GM18508 (cell line): ENCODE data around the gene PRELID3B.

Source experiments
- ATAC-seq: cut with Tn5 transposase; IDR thresholded peaks from one replicate; pipeline ENCODE4 v1.9.1; 2021; ENCODE audit warnings: moderate number of reproducible peaks; ENCODE audit not compliant: insufficient read depth, unreplicated experiment

The PRELID3B gene

DNA sequence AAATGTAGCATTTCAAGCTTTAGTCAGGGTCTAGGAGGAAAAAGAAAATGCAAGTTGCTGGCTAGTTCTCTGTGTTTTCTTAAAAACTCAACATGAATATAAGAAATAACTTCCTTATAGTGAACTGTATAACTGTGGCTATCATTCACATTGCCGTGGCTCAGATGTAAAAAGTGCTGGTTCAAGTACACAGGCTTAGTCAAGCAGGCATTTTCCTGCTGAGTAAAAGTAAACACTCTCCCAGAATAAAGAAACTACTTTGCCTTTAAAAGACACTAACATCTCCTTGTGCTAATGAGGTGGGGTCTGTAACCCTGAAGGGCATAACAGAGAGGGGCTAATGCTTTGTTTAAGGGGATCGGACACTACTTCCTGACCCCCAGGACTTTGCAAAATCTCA lies 13.8 kb downstream of the PRELID3B start:
- no peak for ATAC-seq

DNA sequence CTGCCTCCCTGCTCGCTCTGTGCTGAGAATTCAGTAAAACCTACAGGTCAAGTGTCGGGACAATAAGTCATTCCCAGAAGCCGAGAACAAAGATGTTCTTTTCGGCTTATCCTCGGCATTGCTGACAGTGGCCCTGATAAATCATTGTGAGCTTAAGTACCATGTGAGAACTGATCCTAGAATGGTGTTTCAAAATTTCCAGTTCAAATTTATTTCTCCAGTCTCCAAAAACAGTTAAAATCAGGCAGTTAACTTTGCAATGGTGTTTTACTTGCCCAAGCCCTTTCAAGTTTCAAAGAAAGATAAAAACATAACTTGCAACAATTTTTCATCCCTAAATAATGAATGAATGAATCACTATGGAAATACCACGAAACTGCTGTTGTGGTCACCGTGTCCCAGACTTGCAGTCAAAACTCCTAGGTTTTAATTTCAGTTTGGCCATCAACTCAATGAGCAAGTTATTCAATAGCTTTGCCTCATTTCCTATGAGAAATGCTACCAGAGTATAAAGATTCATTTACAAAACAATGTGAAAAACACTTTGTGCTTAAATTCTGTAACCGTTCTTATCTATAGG lies 14.8 kb downstream of the PRELID3B start:
- no peak for ATAC-seq

DNA sequence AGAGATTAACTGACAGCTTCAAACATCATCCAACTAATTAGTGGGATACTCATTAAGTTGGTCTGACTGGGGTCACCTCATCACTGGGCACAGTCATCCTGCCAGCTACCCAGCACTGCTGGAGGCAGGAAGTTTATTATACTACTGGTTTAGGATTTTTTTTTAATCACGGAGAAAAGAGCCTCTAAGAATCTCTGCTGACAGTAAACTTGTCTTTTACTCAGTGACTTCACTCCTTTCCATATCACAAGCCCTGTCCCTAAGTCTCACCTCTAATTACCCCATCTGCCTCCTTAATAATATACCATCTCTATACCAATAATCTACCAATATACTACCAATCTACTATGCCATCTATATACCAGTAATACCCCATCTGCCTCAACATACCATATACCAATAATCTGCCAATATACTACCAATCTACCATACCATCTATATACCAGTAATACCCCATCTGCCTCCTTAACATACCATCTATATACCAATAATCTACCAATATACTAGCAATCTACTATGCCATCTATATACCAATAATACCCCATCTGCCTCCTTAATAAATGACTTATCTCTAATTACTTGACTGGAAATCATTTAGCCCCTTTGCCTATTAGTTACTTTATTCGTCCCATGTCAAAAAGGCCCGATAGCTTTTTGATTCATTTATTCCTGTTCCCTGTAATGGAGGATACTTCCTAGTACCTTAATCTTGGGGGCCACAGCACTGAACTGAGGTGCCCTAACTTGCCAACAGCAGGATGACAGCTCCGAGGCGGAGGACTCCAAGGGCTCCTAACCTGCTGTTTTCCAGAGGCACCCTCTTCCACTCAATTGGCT lies 15.5 kb downstream of the PRELID3B start:
- no peak for ATAC-seq

DNA sequence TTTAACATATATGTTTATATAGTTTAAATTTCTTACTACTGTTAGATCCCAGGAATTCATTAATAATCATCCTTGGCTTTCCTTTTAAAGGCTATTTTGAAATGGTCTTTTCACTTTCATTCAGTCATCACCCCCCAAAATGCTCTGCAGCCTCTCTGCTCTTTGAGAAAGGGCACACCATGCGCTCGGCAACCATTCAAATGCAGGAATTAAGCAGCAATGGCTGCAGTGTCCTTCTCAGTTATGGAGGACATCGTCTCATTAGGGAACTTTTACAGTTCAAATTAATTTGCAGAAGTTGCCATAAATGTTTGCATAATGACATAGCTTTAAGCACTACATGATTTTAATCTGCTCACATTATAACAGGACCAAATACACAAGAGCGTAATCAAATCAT lies 17.1 kb downstream of the PRELID3B start:
- ATAC-seq: no peak

- no peak for ATAC-seq
Measured at GRCh38 chr20:59025086-59025485, 17.5 kb downstream of the PRELID3B start.

GRCh38 chr20:59024111-59024530 lies 18.5 kb downstream of the PRELID3B start:
- ATAC-seq: no peak

GRCh38 chr20:59023616-59024015 lies 19.0 kb downstream of the PRELID3B start:
- ATAC-seq: no peak

GRCh38 chr20:59022754-59023153 lies 19.8 kb downstream of the PRELID3B start:
- ATAC-seq: no peak

GRCh38 chr20:59020938-59021551 lies 21.5 kb downstream of the PRELID3B start:
- ATAC-seq: no peak

DNA sequence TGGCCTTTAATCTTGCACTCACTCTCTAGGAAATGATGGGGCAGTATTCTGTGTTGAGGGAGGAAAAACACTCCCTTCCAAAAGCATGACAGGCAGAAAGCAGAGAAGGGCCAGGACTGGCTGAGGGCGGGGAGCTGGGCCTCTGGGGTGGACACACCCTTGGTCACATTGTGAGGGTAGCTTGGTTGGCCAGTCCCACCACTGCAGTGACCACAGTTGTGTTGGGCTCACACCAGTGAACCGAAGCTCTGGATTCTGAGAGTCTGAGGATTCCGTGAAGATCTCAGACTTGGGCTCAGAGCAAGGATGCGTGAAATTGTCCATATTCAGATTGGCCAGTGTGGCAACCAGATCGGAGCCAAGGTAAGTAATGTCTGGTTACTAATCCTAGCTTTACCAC lies 23.4 kb downstream of the PRELID3B start, which contains the start of gene TUBB1:
Gene TUBB1 (plus strand): TSS at position 213 of the 400 bp plus-strand sequence. CDS start 94 bp downstream, at position 307.
- no peak for ATAC-seq

- no peak for ATAC-seq
Measured at GRCh38 chr20:59018817-59019216, 23.8 kb downstream of the PRELID3B start.

GRCh38 chr20:59017493-59018231 lies 24.9 kb downstream of the PRELID3B start:
- ATAC-seq: no peak

DNA sequence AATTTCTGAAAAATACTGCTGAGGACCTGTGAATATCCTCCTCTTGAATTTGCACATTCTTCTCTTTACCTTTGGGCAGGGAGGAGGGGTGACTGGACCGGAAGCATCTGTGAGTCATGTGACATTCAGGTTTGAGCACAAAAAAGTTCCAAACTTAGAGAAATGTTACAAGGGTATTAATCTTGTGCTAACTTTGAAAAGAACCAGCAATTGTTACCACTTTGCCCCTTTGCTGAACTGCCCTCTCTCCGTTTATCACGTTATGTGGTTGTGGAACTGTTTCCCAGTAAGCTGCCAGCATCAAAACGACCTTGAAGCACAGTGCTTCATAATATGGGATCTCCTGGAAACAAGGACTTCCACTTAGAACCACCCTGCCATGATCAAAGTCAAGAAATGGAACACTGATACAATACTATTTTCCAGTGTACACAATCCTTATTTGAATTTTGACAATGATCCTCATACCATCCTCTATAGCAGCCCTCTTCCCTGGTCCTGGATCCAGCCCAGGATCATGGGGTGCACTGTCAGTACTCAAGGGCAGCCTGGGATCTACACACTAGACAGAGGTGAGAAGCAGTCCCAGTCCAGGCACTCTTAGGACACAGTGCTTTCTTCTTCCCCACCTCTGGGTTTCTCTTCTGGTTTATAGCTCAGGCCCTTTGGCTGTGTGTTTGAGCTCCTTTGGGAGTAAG lies 25.6 kb downstream of the PRELID3B start:
- ATAC-seq: no peak

DNA sequence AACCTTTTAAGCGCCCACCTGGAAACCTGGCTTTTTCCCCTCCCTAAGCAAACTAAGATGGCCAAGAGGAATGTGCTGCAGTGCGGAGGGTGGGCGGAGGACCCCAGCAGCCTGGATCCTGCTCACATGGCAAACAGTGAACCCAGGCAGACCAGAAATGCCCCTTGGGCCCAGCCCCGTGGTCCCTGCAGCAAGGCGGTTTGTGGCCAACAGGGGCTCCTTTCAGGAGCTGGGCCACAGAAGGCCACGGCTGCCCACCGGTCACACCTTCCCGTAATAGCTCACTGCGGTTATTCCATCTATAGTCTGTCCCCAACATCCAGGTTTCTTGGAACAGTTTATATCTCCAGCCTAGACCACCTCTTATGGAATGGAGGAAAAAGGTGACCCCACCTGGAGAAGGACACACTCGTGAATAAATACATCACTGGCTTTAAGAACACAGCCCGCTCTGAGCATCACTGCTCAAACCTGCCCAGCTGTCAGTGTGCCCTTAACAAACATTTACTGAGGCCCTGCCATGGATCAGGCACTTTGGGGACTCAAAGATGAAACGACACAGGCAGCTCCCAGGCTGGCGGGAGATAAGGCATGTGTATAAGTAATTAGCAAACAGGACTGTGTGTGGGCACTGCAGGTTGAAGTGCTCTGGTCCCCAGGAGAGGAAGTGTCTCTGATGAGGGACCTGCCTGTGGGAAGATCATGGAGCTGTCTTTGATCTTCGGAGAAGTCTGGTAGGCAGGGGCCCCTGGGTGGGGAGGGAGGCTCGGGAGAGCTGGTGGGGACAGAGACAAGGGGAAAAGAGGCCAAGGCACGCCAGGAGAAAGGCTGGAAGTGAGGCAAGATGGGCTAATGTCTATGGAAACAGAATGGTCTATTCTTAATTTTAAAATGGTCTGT lies 26.5 kb downstream of the PRELID3B start:
- no peak for ATAC-seq

DNA sequence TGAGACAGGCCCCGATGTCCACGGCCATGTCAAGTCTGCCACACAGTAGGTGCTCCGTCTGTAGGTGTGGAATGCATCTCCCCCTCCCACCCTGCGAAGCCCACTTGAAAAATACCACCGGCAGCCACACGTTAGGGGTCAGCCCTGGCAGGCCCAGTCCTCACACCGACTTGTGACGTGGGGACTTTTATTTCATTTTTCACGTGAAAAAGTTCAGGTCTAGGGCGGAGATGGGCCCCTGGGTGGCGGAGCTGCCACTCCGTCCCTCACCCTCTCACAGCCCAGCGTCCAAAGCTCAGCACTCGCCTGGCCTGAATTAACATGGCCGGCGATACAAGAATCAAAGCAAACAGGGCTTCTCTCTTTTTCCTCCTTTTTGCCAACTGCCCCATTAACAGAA lies 27.2 kb downstream of the PRELID3B start:
- ATAC-seq: no peak

GRCh38 chr20:59014680-59015389 lies 27.8 kb downstream of the PRELID3B start:
- ATAC-seq: no peak

DNA sequence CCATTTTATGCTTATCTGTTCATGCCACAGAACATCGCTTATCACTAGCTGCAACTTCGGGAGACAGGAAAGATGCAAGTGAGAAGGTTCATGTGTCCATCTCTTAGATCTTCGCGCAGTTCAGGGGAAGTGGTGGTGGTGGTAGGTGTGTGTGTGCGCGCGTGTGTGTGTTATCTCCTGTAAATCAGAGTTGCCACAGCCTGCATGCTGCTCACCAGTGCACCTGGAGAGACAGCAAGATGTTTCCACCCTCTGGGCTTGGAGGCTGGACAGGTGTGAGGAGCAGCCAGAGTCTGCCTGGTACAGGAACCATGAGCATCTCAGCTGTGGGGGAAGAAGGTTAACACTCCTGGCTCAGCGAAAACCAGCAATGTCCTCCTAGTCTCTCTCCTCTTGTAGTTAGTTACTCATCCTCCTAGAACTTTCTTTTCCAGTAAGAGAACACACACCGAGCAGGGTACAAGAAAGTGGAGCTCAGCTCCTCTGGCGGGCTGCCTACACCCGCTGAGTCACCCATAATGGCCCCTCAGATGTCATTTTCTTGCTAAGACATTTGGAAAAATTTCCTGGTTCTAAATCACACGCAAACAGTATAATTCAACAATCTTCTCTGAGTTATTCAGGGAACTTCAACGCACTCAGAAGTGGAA lies 28.5 kb downstream of the PRELID3B start:
- ATAC-seq: no peak
